ENCODE measurements around the gene CSNK1G1.
A peak's percentile ranks its signal among the peaks of the same experiment; 100 is the strongest.

Gene CSNK1G1

DNA sequence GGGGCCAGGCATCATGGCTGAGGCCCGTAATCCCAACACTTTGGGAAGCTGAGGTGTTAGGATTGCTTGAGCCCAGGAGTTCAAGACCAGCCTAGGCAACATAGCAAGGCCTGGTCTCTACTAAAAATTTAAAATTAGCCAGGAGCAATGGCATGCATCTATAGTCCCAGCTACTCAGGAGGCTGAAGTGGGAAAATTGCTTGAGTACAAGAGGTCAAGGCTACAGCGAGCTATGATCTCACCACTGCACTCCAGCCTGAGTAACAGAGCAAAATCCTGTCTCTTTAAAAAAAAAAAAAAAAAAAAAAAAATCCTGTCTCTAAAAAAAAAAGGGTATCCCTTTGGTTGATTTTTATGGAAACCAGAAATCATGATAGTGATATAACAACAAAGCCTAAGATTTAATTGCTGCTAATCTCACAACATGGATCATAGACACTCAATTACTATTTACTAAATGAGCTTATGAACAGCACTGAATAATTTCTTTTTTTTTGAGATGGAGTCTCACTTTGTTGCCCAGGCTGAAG is 13.2 kb upstream of the CSNK1G1 start:
- no peak overlapping the region for H3K4me3 ChIP-seq
- no peak for DNase-seq (ENCODE audit: low spot score)
- no peak overlapping the region for H3K27ac ChIP-seq
- TF ChIP-seq, protein P1, sequence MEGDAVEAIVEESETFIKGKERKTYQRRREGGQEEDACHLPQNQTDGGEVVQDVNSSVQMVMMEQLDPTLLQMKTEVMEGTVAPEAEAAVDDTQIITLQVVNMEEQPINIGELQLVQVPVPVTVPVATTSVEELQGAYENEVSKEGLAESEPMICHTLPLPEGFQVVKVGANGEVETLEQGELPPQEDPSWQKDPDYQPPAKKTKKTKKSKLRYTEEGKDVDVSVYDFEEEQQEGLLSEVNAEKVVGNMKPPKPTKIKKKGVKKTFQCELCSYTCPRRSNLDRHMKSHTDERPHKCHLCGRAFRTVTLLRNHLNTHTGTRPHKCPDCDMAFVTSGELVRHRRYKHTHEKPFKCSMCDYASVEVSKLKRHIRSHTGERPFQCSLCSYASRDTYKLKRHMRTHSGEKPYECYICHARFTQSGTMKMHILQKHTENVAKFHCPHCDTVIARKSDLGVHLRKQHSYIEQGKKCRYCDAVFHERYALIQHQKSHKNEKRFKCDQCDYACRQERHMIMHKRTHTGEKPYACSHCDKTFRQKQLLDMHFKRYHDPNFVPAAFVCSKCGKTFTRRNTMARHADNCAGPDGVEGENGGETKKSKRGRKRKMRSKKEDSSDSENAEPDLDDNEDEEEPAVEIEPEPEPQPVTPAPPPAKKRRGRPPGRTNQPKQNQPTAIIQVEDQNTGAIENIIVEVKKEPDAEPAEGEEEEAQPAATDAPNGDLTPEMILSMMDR (IDR thresholded peaks at IDR 0.05) = no peak

DNA sequence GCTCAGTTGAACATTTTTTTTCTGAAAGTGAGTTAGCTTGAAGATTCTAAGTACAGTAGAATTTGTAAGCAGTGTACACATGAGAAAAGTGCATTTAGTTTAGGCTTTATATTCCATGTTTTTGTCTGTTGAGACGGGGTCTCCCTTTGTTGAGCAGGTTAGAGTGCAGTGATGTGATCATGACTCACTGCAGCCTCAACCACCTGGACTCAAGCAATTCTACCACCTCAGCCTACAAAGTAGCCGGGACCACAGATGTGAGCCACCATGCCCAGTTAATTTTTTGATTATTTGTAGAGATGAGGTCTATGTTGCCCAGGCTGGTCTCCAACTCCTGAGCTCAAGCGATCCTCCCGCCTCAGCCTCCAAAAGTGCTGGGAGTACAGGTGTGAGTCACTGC is 5.3 kb upstream of the CSNK1G1 start:
- no peak for DNase-seq (ENCODE audit: low spot score)
- no peak overlapping the region for H3K4me3 ChIP-seq

DNA sequence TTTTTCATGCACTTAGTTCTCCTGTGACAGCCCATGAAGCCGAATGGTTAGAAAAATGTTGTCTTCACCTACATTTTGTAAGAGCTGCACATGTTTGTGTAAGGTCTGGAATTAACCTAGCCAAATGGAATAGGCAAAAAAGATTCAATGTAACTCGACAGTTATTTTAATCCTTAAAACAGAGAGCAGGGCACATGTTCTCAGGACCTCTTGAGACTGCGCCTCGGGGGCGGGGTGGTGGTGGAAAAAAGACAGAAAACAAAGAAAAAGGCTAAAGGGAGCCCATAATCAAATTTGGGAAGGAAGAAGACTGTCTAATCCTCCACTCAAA is 702 bp upstream of the CSNK1G1 start:
- peak overlapping the region; percentile 96 for H3K4me3 ChIP-seq
- peak overlapping the region in 1 of 2 donors; percentile 32 for H3K27ac ChIP-seq

More for the DNA sequence above, 5.3 kb upstream of the CSNK1G1 start:
- no peak overlapping the region for H3K27ac ChIP-seq
- TF ChIP-seq, protein P1 (IDR thresholded peaks at IDR 0.05) = no peak

DNA sequence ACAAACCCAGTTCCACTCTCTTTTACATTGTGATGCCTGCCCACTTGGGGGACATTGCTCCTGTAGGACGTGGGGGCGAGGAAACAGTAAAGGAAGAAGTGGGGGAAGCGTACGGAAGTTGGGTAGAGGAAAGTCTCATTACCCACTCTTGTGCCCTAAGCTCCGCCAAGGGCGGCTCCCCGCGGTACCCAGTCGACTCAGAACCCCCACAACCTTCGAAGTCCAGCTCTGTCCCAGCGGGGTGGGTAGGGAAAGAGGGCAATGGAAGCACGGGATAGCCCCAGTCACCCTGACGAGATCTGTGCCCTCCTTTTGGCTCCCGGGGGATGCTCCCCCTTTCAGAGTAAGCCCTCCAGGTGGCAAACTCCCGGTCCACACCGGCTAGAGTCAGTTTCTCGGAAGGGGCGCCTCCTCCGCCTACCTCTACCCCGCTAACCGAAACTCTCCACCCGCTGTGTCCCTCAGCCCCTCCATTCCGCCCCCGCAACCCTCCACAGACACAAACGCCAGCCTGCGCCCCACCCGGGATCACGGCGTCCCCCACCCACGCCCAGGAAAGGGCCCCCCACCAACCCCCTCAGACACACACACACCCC is 527 bp downstream of the CSNK1G1 start:
- Histone ChIP-seq H3K27ac (peak overlapping the region; percentile 32 to 87), H3K4me3 (peak overlapping the region; percentile 96)
- TF ChIP-seq, protein P1 (IDR thresholded peaks at IDR 0.05) = no peak
- DNase-seq (ENCODE audit: low spot score) = no peak

More for the DNA sequence above, 702 bp upstream of the CSNK1G1 start:
- no peak for DNase-seq (ENCODE audit: low spot score)
- TF ChIP-seq, protein P1 (IDR thresholded peaks at IDR 0.05) = no peak

DNA sequence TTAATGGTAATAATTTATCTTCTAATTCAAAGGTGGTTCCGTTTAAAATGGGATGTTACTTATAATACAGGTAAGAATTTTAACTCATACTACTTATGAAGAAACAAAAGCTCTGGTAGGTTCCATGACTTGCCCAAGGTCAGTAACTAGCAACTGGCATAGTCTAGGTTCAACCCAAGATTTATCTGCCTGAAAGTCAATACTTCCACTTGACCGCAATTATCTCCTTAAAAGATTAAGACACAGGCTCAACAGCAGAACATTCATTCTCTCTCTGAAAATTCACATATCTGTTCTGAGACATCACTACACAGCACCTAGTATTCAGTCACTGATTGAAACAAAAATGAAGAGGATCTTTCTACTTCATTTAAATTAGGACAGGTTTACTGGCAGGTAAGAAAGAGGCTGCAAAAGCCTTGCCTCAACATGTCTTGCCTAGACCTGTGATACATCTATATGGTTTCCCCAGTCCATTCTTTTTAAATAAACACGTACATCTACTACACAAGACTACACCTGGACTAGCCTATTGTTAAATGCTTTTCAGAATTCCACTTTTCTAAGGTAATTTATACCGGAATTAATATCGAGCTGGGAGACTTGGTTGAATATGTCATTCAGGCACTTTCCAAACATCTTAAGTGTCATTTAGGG is 1.2 kb downstream of the CSNK1G1 start:
- H3K27ac ChIP-seq = peak overlapping the region in 1 of 2 donors; percentile 87
- no peak for DNase-seq (ENCODE audit: low spot score)
- TF ChIP-seq, protein P1 (IDR thresholded peaks at IDR 0.05) = no peak
- H3K4me3 ChIP-seq = peak overlapping the region; percentile 96

DNA sequence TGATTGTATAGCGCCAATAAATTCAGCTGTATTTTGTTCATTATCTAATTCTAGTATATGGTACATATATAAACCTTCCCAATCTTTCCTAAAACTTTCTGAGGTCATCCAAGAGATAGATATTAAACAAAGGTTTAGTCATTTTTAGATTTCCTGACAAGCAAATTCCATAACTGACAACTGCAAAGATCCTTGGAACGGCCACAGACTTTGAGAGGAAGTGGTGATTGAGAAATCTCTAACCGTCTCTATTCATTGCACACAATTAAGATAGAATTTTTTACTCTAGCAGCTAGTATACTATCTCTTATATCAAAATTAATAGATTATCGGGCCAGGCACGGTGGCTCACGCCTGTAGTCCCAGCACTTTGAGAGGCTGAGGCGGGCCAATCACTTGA is 4.7 kb downstream of the CSNK1G1 start:
- DNase-seq (ENCODE audit: low spot score) = no peak
- H3K4me3 ChIP-seq = no peak overlapping the region
- TF ChIP-seq, protein P1 (IDR thresholded peaks at IDR 0.05) = no peak
- H3K27ac ChIP-seq = no peak overlapping the region

DNA sequence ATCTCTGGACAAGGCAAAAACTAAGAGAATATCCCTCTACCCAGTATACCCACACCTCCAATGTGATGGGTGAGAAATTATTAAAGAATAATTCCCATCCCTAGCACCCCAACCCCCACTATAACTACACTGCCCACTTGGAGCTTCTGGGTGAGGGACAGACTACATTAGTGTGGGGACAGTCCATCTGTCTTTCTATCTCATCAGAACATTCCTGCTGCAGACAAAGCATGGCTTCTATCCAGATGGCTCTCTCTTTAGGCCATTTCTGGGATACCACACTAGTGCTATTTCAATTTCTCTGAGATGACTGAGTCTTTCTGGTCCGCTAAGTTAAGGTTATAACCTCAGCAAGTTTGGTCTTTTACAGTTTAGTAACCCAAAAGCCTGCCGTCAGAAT is 6.6 kb downstream of the CSNK1G1 start:
- TF ChIP-seq, protein P1 (IDR thresholded peaks at IDR 0.05) = no peak

More for the DNA sequence above, 6.6 kb downstream of the CSNK1G1 start:
- H3K4me3 ChIP-seq = no peak overlapping the region
- no peak for DNase-seq (ENCODE audit: low spot score)
- H3K27ac ChIP-seq = no peak overlapping the region

Measured in coronary artery (tissue), 2 donors.